Colon (tissue), 2 donors: ENCODE results near the gene SRRM2.
"Not testable (repeated sequence)": the region's sequence is repeated elsewhere in the genome, so short reads cannot be mapped to it uniquely, and the experiment has no call there.

ENCODE experiments used
- FAIRE-seq: peaks from 2 replicates; lab custom pipeline; 2012; peaks lifted over from hg19 to GRCh38; lab: Jason Lieb, UNC
- donor health status: control.
- donor health status: control.

Gene SRRM2

DNA sequence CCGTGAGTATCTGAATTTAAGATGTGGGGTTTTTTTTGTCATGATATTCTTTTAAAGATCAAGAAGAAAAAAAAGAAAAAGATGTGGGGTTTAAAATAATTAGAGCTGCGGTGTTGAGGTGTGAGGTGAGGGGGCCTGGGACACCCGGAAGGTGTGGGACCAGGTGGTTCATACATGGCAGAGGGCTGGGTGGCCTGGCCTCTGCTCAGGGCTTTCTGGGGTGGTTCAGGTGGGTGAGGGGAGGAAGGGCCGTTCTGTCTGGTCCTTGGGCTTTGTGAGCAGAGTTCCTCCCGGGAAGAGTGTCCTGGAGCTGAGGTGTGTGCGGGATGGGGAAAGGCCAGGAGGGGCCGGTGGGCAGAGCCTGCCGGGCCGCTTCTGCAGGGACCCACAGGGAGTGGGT is 37.4 kb upstream of the SRRM2 start:
- FAIRE-seq = no peak

- FAIRE-seq = no peak
Measured at GRCh38 chr16:2715519-2715918, 36.9 kb upstream of the SRRM2 start.

DNA sequence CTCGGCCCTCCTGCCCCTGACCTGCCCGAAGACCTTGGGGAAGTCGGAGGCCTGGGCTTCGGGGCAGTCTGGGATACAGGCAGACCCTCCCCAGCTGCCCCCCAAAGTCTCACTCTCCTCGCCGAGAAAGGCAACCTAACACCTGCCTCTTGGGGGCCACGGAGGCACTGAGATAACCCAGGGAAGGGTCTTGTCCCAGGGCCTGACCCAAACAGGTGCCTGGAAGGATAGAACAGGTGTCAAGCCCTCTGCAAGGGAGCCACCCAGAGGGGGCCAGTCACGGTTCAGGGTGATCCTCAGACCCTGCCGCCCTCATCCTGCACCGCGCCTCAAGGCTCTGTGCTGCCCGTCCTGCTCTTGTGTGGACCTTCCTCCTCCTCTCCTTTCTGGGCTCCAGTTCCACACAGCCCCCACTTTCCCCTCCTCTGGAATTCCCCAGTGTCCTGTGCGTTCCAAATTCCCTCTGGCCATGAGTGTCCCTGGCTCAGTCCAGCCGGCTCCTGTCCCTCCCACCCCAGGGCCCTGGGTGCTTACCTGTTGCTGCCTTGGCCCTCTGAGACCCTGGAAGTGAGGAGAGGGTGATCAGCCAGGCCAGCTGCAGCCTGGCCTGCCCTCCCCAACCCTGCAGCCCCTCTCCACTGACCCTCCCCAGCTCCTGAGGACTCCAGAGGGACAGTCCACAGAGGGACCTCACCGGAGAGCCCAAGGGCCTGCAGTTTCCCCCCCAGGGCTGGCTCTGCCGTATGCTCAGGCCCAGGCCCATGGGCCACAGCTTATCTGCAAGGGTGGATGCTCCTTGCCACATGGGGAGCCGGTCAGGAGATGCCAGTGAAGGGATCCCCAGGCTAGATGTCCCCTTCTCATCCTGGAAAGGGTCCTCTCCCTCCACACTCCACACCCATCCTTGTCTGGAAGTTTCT is 36.2 kb upstream of the SRRM2 start:
- FAIRE-seq = no peak

- FAIRE-seq = no peak
Measured at GRCh38 chr16:2716948-2717347, 35.5 kb upstream of the SRRM2 start.

GRCh38 chr16:2717383-2718263 is 34.8 kb upstream of the SRRM2 start:
- no peak for FAIRE-seq

DNA sequence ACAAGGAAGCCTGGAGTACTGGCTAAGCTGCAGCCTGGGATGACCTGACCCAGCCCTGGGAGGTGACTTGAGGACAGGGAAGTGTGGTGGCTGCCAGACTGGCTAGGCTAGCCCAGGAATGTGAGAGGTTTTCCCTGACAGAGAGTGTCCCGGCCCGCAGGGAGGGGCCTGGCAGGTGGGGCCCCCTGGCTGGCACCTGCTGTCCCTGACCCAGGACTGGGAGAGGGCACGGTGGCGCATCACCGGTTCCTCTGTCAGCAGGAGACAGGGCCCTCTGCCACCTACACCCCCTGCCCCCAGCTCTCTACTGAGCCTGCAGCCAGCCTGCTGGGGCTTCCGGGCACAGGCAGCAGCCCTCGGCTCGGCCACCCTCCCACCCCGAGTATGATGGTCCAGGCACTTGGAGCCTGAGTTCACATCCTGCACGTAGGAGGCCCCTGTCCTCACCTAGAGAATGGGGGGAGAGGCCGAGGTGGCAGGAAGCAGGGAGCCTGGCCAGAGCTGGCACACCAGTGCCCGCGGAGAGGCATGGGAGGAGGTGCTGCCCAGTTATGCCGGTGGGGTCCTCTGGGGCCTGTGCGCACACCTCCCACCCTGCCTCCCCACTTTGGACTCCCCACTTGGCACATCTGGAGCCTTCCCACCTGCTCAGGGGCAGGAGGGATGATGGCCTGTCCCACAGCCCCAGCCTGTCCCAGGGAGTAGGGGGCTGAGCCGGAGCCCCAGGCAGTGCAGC is 32.9 kb upstream of the SRRM2 start:
- no peak for FAIRE-seq

DNA sequence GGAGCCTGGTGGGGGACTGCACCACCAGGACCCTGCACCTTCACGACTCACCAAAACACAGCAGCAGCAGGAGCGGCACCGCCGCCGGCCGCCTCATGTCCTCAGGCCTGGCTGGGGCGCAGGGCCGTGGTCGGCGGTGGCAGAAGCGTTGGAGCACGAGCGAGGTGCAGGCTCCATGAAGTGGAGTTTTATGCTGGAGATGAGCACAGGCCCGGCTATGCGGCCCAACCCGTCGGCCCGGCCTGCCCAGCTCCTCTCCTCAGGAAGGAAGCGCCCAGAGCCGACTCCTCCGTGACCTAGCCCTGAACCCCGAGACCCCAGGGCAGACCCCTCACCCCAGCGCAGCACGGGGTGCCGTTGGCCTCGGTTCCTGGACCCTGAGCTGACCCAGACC is 32.4 kb upstream of the SRRM2 start, which contains the start of gene PRSS27:
Gene PRSS27, minus strand, starts transcription at position 161 of the 394 bp plus-strand sequence. Its CDS starts 64 bp downstream, at position 97.
- FAIRE-seq = no peak

DNA sequence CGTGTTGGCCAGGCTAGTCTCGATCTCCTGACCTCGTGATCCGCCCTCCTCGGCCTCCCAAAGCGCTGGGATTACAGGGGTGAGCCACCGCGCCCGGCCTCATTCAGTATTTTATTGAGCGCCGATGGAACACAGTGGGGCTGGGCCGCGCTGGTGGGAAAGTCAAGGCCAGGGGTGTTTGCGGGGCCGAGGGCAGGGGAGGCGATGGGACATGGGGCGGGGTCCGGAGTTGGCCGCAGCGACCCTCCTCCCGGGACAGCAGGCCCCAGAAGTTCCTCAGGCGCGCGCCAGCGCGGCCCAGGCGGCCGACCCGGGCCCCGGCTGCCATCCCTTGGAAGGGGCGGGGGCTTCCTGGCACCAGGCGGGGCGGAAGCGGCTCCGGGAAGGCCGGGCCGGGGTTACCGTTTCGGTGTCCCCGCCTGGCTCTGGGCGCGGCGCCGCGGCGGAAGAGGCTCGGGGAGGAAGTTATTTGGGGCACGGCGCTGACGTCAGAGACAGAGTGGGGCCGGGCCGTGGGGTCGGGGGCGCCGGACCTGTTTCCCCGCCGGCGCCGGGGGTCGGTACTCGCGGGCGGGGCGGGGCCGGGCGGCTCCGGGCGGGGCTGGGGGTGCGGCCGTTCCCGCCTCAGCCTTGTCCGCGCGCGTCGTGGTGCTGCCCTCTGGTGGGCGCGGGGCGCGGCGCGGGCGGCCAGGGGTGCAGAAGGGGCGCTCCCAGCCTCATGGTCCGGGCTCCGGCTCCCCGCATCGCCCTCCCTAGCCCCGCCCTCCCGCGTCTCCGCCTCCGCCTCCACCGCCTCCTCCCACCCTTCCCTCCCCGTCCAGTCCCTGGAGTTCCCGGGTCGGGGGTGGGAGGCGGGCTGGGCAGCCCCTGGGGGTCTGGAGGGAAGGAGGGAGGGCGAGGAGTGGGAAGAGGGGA is 31.5 kb upstream of the SRRM2 start:
- no peak for FAIRE-seq

DNA sequence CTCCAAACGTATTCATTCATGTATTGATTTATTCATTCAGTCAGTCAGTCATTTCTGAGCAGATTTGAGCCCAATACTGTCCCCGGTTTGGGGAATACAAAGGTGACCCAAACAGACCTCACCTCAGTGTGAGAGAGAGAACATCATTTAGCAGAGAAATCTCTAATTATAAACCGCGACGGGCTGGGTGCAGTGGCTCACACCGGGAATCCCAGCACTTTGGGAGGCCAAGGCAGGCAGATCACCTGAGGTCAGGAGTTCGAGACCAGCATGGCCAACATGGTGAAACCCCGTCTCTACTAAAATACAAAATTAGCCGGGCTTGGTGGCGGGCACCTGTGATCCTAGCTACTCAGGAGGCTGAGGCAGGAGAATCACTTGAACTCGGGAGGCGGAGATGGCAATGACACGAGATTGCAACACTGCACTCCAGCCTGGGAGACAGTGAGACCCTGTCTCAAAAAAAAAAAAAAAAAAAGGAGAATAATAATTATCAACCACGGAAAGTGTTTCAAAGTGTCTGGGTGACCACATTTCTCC is 30.7 kb upstream of the SRRM2 start:
- FAIRE-seq = not testable (repeated sequence)

DNA sequence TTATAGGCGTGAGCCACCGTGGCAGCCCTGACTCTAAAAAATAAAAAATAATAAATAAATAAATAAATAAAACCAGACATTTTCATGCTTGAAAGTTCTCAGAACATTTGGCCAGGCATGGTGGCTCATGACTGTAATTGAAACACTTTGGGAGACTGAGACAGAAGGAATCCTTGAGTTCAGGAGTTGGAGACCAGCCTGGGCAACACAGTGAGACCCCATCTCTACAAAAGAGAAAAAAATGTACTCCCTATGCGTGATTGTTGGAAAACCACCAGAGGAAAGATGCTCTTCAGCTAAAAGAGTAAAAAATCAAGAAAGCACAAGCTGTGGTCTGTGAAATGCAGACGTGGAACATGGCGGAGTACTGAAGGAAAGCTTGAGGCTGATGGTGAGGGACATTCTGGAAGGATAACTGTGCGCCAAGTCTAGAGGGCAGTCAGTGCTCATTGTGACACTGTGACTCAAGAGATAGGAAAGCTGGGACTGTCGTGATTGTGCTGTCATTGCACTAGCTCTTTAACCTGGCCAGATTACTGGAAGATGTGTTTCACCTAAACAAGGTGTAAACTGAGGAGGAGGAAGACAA is 28.3 kb upstream of the SRRM2 start:
- FAIRE-seq = no peak

DNA sequence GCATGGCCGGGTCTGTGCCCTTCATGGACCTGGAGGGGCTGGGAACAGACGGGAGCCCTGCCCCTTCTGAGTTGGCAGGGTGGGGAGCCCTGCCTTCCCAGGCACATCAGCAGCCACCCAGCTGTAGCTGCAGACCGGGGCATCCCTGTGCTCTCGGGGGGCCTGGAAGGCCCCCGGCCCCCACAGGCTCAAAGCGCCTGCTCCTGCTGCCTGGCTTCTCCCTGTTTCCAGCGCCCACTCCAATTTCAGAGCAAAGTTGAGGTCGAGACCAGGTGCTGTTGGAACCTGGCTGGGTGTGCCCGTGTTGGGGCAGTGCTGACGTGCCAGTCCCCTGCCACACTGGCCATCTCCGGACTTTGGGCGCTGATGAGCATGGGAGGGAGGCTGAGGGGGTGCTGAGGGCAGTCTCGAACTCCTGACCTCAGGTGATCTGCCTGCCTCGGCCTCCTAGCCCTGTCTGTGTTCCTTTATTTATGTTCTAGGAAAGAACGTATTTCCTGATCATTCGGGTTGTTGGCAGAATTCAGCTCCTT is 27.6 kb upstream of the SRRM2 start:
- no peak for FAIRE-seq

DNA sequence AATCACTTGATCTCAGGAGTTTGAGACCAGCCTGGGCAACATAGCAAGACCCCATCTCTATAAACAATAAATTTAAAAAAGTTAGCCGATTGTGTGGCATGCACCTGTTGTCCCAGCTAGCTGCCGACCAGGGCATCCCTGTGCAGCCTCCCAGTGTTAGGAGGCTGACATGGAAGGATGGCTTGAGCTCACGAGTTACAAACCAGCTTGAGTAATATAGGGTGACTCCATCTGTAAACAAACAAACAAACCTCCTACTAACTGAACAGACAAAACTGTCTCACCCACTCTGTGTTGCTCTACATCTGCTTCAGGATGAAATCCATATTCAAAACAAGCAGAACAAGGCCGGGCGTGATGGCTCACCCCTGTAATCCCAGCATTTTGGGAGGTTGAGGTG is 25.5 kb upstream of the SRRM2 start:
- FAIRE-seq = no peak

GRCh38 chr16:2728034-2728433 is 24.4 kb upstream of the SRRM2 start:
- FAIRE-seq = no peak

- FAIRE-seq = no peak
Measured at GRCh38 chr16:2734844-2735515, 17.5 kb upstream of the SRRM2 start.

- no peak for FAIRE-seq
Measured at GRCh38 chr16:2736476-2737237, 15.8 kb upstream of the SRRM2 start.

DNA sequence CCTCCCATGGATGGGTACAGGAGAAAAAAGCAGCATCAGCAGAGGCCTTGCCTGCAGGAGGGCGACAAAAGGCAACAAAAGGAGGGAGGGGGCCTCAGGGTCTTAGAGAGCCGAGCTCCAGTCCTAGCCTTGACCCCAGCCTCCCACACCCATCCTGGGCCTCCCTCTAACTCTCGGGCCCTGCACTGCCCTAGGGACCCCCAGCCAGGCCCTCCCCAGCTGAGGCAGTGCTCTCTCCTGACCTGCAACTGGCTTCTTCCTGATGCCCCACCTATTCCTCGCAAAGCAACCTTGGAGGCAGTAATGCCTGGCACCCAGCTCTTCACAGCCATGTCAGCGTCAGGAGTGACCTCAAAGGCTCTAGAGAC is 15.2 kb upstream of the SRRM2 start:
- no peak for FAIRE-seq

DNA sequence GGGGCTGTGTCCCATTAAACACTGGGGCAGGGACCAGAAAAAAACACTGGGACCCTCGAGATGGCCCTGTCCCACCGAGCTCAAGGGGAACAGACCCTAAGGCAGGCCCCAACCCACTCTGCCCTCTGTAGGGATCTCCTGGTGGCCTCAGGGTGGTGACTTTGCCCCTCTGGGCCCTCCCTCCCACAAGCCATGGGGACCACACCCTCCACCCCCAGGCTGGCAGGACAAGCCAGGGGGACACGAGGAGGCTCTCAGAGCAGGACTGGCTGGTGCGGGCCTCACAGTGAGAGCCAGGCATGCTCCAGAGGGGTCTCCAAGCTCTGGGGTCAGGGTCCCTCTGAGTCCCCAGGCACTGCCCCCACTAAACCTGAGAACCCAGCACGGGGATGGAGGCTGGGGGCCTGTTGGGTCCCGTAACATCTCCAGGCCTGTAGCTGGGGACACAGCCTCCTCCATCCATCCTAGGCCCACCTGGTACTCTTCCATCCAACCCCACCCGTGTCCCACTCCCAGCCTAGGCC is 14.5 kb upstream of the SRRM2 start:
- no peak for FAIRE-seq

- FAIRE-seq = no peak
Measured at GRCh38 chr16:2738615-2739014, 13.8 kb upstream of the SRRM2 start.
